VCaP (cell line): ENCODE measurements around the gene TBPL1.

Experiments used
- H3K27ac ChIP-seq: fragments of 450-650 bp; 2 replicates; pipeline ENCODE4 v1.5.1; 2017
- CTCF ChIP-seq: fragments of 450-650 bp; conservative IDR thresholded peaks from 2 replicates; pipeline ENCODE4 v1.5.1; 2017; ENCODE audit warnings: mild to moderate bottlenecking, moderate library complexity

Gene TBPL1

GRCh38 chr6:133995296-133995695 lies 42.3 kb downstream of the TBPL1 start:
- TF ChIP-seq CTCF, result no peak
- peak overlapping the region; percentile 57 for H3K27ac ChIP-seq

GRCh38 chr6:133995758-133996157 lies 42.7 kb downstream of the TBPL1 start:
- no peak for TF ChIP-seq CTCF
- H3K27ac ChIP-seq, result peak overlapping the region; percentile 57

GRCh38 chr6:133997267-133997666 lies 44.2 kb downstream of the TBPL1 start:
- TF ChIP-seq CTCF, result no peak
- H3K27ac ChIP-seq, result peak overlapping the region; percentile 57

- no peak overlapping the region for H3K27ac ChIP-seq
- no peak for TF ChIP-seq CTCF
Measured at GRCh38 chr6:133999305-133999704, 46.3 kb downstream of the TBPL1 start.

- TF ChIP-seq CTCF, result no peak
- H3K27ac ChIP-seq, result no peak overlapping the region
Measured at GRCh38 chr6:134000443-134000842, 47.4 kb downstream of the TBPL1 start.

GRCh38 chr6:134002821-134003220 lies 49.8 kb downstream of the TBPL1 start:
- no peak for TF ChIP-seq CTCF
- H3K27ac ChIP-seq, result peak overlapping the region; percentile 68

GRCh38 chr6:134003542-134003951 lies 50.5 kb downstream of the TBPL1 start:
- peak overlapping the region; percentile 68 for H3K27ac ChIP-seq
- TF ChIP-seq CTCF, result no peak

- TF ChIP-seq CTCF, result no peak
- H3K27ac ChIP-seq, result peak overlapping the region; percentile 68; the same call in 1 of the 2 replicates
Measured at GRCh38 chr6:134004714-134005113, 51.7 kb downstream of the TBPL1 start.
